Duodenal mucosa (tissue), 2 donors: ENCODE results near the gene AUP1.
A peak's percentile ranks its signal among the peaks of the same experiment; 100 is the strongest.

Source experiments
- H3K27ac ChIP-seq: one replicate; pipeline ENCODE4 v1.7.0; 2013; ENCODE audit warnings: low read depth, low read length
- H3K27me3 ChIP-seq, 2 donors: one replicate each; pipeline ENCODE4 v1.7.0; 2013; ENCODE audit warnings: low read length in 2 of 2, control low read depth in 1 of 2; ENCODE audit not compliant: insufficient read depth in 2 of 2, control insufficient read depth in 1 of 2
- H3K36me3 ChIP-seq, 2 donors: one replicate each; pipeline ENCODE4 v1.7.0; 2013; ENCODE audit warnings: low read length in 2 of 2, control low read depth in 1 of 2; ENCODE audit not compliant: insufficient read depth in 2 of 2, control insufficient read depth in 1 of 2
- H3K4me1 ChIP-seq, 2 donors: one replicate each; pipeline ENCODE4 v1.7.0; 2013; ENCODE audit warnings: low read length in 2 of 2, control low read depth in 1 of 2; ENCODE audit not compliant: insufficient read depth in 2 of 2, control insufficient read depth in 1 of 2
- H3K4me3 ChIP-seq, 2 donors: one replicate each; pipeline ENCODE4 v1.7.0; 2013; ENCODE audit warnings: low read length in 2 of 2, low read depth in 1 of 2
- H3K9ac ChIP-seq, 2 donors: one replicate each; pipeline ENCODE4 v1.7.0; 2013; ENCODE audit warnings: low read length in 2 of 2, low read depth in 1 of 2
- H3K9me3 ChIP-seq, 2 donors: one replicate each; pipeline ENCODE4 v1.7.0; 2013; ENCODE audit warnings: low read length in 2 of 2, control low read depth in 1 of 2; ENCODE audit not compliant: control insufficient read depth in 1 of 2

AUP1 gene

DNA sequence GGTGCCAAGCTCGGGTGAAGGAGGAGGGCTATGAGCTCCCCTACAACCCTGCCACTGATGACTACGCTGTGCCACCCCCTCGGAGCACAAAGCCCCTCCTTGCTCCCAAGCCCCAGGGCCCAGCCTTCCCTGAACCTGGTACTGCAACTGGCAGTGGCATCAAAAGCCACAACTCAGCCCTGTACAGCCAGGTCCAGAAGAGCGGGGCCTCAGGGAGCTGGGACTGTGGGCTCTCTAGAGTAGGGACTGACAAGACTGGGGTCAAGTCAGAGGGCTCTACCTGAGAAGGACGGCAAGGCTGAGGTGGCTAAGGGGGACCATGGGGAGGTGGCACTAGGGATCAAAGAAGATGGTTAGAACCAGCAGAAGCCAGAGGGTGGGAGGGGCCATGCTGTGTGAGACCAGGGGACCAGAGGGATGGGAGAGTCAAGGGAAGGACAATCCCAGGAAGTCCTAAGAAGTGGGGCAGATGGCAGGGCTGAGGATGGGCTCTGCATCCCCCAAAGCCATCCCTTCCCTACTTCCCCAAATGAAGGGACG, 27.4 kb upstream of the AUP1 start:
- H3K9me3 ChIP-seq = no peaks in the 10 kb centered on the region
- no peak overlapping the region for H3K27ac ChIP-seq
- no peak overlapping the region for H3K4me3 ChIP-seq
- no peak overlapping the region for H3K9ac ChIP-seq
- H3K36me3 ChIP-seq = peaks cover 4 to 7% of the 10 kb centered on the region in 2 donors
- H3K27me3 ChIP-seq = no peaks in the 10 kb centered on the region
- peaks cover 20 to 26% of the 10 kb centered on the region in 2 donors for H3K4me1 ChIP-seq

DNA sequence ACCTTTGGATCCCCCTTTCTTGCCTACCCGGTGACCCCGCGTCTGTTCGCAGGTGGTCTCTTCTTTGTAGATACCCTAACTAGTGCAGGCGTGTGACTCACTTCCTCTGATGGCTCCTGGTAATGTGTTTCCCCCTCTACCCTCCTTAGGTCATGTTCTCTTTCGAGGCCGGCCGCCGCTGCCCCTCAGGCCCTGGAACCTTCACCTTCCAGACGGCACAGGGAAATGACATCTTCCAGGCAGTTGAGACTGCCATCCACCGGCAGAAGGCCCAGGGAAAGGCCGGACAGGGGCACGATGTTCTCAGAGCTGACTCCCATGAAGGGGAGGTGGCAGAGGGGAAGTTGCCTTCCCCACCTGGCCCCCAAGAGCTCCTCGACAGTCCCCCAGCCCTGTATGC, 26.7 kb upstream of the AUP1 start:
- H3K36me3 ChIP-seq = peaks cover 4 to 7% of the 10 kb centered on the region in 2 donors
- no peak overlapping the region for H3K27ac ChIP-seq
- H3K27me3 ChIP-seq = no peaks in the 10 kb centered on the region
- H3K4me3 ChIP-seq = peak overlapping the region in 1 of 2 donors; percentile 94
- no peaks in the 10 kb centered on the region for H3K9me3 ChIP-seq
- H3K9ac ChIP-seq = no peak overlapping the region
- peaks cover 20 to 26% of the 10 kb centered on the region in 2 donors for H3K4me1 ChIP-seq

DNA sequence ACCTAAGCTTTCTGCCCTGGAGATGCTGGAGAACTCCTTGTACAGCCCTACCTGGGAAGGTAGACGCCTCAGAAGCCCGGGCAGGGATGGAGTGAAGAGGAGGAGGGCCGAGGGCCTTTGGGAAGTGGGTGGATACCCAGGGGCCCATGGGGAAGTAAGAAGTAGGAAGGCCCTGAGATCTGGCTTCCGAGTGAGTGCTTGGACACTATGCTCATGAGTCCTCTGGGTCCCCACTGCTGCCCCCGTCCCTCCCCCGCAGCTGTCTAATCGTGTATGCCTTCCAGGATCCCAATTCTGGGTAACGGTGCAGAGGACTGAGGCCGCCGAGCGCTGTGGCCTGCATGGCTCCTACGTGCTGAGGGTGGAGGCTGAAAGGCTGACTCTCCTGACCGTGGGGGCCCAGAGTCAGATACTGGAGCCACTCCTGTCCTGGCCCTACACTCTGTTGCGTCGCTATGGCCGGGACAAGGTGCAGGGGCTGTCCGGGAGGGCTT, 26.2 kb upstream of the AUP1 start:
- H3K27me3 ChIP-seq = no peaks in the 10 kb centered on the region
- H3K27ac ChIP-seq = no peak overlapping the region
- peaks cover 20 to 26% of the 10 kb centered on the region in 2 donors for H3K4me1 ChIP-seq
- H3K36me3 ChIP-seq = peaks cover 4 to 7% of the 10 kb centered on the region in 2 donors
- peak overlapping the region; percentile 94 to 97 for H3K4me3 ChIP-seq
- no peaks in the 10 kb centered on the region for H3K9me3 ChIP-seq
- H3K9ac ChIP-seq = peak overlapping the region; percentile 77 to 96

DNA sequence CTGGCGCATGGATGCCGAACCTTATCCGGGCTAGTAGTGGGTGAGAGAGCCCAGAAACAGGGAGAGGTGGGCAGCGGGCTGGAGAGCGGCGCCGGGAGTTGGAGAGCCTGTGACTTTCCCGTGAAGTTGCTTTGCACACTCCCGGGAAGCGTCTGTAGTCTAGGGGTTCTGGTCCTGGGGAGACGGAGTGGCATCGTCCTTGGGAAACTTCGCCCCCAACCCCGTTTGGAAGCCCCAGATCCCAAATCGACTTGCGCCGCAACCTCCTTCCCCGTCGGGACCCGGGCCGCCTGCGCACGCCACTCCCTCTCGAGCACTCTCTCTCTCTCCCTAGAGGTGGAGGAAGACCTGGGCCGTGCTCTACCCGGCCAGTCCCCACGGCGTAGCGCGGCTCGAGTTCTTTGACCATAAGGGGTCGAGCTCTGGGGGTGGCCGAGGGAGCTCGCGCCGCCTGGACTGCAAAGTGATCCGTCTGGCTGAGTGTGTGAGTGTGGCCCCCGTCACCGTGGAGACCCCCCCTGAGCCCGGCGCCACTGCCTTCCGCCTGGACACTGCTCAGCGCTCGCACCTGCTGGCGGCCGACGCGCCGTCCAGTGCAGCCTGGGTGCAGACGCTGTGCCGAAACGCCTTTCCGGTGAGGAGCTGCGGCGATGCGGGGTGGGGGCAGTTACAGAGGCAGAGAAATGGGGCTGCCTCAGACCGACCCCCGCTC, 25.5 kb upstream of the AUP1 start:
- peak overlapping the region; percentile 77 to 96 for H3K9ac ChIP-seq
- peak overlapping the region; percentile 94 to 97 for H3K4me3 ChIP-seq
- H3K27ac ChIP-seq = no peak overlapping the region

DNA sequence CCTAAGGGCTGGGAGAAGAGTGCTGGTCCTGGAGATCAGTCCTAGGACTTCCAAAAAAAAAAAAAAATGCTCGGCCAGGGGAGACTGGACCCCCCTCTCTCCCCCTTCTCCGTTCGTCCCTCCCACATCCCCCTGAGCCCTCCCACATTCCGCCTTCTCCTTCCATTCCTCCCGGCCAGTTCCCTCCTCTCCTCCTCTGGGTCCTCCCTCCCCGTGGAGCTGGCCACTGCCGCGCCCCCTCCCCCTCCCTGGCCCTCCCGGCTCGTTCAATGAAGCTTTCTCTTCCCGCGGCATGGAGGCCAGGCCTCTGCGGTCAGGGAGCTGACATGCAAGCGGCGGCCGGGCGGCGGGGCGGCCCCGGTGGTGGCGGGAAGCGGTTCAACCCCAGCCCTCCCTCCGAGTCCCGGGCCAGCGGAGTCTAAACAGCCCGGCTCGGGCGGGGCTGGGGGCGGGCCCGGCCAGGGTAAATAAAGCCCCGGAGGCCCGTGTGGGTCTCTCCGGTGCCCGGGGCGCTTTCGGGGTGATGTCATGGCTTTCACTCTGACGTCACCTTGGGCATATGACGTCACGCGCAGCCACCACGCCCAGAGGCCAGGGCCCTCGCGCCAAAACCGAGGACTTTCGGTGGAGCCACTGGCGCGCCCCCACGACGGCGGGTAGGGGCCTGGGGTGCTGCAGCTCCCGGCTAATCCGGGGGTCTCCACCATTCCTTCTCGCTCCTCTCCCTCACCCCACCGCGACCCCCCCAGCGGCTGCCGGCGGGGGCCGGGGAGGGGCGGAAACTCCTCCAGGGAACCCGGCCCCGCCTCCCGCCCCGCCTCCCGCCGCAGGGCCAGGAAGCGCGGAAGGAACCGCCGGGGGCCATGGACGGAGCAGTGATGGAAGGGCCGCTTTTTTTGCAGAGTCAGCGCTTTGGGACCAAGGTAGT, 24.6 kb upstream of the AUP1 start, which contains the start of the genes DOK1 and LOXL3:
Gene DOK1, plus strand, starts transcription at position 829 of the 928 bp plus-strand sequence. Its CDS starts 35 bp downstream, at position 864.
Gene LOXL3, minus strand, starts transcription at position 51 of the 928 bp plus-strand sequence. CDS start 1,308 bp downstream, outside the sequence.
- Histone ChIP-seq H3K9ac (peak within 1 kb of the TSS; percentile 77 to 96), H3K4me1 (peaks cover 24 to 36% of the 10 kb centered on the region in 2 donors), H3K4me3 (peak within 1 kb of the TSS; percentile 94 to 97), H3K36me3 (peaks cover 4 to 7% of the 10 kb centered on the region in 2 donors), H3K27me3 (peaks cover 4 to 8% of the 10 kb centered on the region in 2 donors), H3K27ac (peak within 1 kb of the TSS; percentile 24), H3K9me3 (no peaks in the 10 kb centered on the region)

More for the DNA sequence above, 25.5 kb upstream of the AUP1 start:
- peaks cover 0 to 1% of the 10 kb centered on the region in 2 donors for H3K27me3 ChIP-seq
- H3K36me3 ChIP-seq = peaks cover 4 to 7% of the 10 kb centered on the region in 2 donors
- no peaks in the 10 kb centered on the region for H3K9me3 ChIP-seq
- peaks cover 20 to 29% of the 10 kb centered on the region in 2 donors for H3K4me1 ChIP-seq

DNA sequence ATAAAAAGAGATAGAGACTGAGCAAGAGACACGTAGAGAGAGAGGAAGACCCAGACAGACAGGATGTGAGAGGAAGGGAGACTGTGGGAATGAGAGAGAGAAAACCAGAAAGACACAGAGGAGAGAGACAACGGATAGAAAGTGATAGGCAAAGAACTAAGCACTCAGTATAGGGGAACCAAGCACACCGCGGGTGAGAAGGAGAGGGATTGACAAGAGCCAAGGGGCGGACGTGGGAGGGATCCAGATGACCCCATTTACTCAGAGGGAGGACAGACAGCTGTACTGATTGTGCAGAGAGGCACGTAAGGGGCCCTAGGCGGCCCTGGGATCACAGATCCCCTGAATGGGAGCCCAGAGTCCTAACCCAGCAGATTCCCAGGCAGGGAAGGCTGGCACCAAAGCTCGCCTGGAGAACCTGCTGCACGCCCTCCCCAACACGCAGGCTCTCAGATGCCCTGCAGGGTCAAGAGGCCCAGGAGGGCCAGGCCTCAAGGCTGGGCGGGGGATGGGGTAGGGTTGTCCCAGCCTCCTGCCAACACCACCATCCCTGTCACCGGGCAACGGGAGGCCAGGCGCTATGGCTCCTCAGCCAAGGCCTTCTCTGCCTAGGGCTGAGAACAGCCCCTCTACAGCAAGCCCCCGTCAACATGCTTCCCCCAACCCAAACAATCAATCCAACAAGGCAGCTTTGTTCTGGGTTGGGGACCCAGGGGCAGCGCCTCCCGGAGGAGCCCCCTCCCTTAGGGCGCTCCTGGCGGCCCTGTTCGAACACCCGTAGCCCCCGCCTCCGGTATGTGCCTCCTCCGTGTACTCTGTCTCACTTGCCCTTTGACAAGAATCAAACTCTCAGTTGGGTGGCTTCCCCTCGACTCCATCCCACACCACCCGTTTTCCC, 23.7 kb upstream of the AUP1 start:
- H3K27me3 ChIP-seq = peaks cover 4 to 8% of the 10 kb centered on the region in 2 donors
- H3K36me3 ChIP-seq = peaks cover 4 to 7% of the 10 kb centered on the region in 2 donors
- H3K4me1 ChIP-seq = peaks cover 19 to 38% of the 10 kb centered on the region in 2 donors
- no peak overlapping the region for H3K27ac ChIP-seq
- peak overlapping the region; percentile 94 to 97 for H3K4me3 ChIP-seq
- no peaks in the 10 kb centered on the region for H3K9me3 ChIP-seq
- H3K9ac ChIP-seq = peak overlapping the region in 1 of 2 donors; percentile 27

DNA sequence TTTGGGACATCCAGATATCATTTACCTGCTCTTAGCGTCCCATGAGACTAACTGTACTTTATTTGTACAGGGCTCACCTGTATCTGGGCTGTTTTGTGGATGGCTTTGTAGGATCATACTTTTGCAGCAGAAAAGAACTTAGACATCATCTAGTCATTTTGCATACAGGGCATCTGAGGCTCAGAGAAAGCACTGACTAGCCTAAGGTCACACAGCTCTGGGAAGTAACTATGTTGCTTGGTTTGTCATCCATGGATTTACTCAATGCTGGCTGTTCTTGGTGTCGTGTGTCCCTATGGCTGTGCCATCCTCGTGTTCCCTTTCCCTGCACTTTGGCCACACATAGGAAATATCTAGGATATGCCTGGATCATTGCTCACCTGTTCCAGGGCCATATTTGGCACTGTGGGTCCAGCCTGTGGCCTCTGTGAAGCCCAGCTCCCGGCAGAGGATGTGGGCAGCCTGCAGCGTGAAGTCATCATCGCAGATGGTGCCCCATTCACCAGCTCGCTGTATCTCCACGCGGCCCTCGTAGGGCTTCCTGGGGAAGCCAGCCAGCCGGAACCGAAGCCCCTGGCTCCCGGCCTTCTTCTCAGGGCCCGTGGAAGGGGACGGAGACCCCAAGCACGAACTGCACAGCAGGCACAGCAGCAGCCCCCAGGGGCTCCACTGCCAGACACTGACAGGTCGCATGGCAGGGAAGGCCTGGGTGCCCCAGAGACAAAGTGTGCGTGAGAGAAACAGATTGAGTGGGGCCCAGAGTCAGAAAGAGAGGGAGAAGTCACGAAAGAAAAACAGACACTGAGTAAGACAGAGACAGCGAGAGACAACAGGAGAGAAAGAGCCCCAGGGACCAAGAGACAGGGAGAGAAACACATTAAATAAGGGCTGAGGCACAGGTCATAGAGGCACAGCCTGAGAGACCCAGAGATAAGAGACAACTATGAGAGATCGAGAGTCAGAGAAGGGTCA, 22.7 kb upstream of the AUP1 start:
- Histone ChIP-seq H3K9me3 (no peaks in the 10 kb centered on the region), H3K9ac (no peak overlapping the region), H3K36me3 (peaks cover 4 to 7% of the 10 kb centered on the region in 2 donors), H3K27ac (no peak overlapping the region), H3K4me3 (no peak overlapping the region), H3K27me3 (peaks cover 4 to 8% of the 10 kb centered on the region in 2 donors), H3K4me1 (peaks cover 17 to 38% of the 10 kb centered on the region in 2 donors)

DNA sequence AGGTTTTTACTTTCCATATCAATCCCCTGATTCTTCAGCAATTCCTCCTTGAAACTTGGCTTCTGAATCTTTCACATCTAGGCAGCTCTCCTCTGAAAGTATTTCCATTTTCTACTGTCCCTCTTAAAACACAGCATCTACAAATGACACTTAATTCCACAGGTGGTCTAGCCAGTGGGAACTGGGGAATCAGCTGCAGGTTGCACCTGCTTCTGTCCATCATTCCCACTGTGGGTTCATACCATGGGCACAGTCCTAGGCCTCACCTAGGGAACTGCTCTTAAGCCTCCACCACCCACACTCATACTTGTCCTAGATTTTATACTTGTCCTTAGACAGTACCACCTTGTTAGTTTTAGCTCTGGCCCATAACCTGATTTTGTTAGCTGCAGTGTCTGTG, 22.0 kb upstream of the AUP1 start:
- peaks cover 17 to 38% of the 10 kb centered on the region in 2 donors for H3K4me1 ChIP-seq

More for the DNA sequence above, 22.0 kb upstream of the AUP1 start:
- peaks cover 4 to 8% of the 10 kb centered on the region in 2 donors for H3K27me3 ChIP-seq
- H3K36me3 ChIP-seq = peaks cover under 1 to 3% of the 10 kb centered on the region in 2 donors
- no peak overlapping the region for H3K4me3 ChIP-seq
- no peaks in the 10 kb centered on the region for H3K9me3 ChIP-seq
- H3K9ac ChIP-seq = no peak overlapping the region
- no peak overlapping the region for H3K27ac ChIP-seq
